ENCODE results near the gene MPND. TPM values are rescaled to one million over a fixed set of nuclear protein-coding genes. Genes with fewer than 3 reads are reported as not detected.
"Not testable (repeated sequence)": the region's sequence is repeated elsewhere in the genome, so short reads cannot be mapped to it uniquely, and the experiment has no call there.

MPND gene
- total RNA-seq, 4 donors from 2014 or later: 6.5 to 9.5 (median 8.9) TPM

DNA sequence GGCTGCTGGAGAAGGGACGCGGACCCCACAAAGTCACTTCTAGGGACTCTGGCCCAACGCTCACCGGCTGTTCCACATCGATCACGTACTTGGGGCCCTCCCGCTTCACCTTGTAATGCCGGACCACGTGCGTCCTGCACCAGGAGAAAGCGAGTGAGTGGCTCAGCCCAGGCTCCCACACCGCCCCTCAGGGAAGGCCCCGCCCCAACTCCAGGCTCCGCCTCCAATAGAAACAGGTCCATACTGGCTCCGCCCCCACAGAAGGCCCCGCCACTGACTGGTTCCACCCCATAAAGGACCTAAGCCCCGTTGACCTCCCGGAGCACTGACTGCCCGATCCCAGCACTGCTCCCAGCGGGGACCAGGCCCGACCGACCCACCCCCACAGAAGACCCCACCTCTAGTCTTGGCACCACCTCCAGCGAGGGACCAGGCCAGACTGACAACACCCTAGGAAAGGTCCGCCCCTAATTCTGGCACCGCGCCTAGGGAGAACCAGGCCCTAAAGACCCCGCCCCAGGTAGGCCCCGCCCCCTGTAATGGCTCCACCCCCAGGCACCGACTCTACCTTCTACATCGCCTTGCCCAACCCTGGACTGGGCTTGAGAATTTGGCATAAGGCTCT, 16.0 kb upstream of the MPND start:
- peak overlapping the region; percentile 1 for H3K4me3 ChIP-seq

DNA sequence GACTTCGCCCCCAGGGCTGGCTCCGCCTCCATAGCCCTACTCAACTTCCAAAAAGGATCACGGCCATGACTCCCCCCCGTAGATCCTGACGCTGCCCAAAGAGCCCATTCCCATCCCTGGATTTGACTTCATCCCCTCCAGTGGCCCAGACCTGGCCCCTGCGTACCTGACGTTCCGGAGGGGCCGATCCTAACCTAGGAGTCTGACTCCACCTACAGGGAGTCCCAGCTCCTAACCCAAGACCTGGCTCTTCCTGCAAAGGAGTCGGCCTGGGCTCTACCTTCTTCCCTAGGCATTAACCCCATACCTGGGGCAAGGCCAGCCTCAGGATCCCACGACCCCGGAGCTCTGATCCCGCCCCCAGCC, 15.5 kb upstream of the MPND start:
- Histone ChIP-seq H3K36me3 (peaks cover 13% of the 10 kb centered on the region), H3K27ac (no peak overlapping the region), H3K4me3 (peak overlapping the region; percentile 1), H3K4me1 (peaks cover 17% of the 10 kb centered on the region), H3K9me3 (no peaks in the 10 kb centered on the region), H3K27me3 (no peaks in the 10 kb centered on the region)
- no peak for TF ChIP-seq EP300 (IDR thresholded peaks at IDR 0.05)
- TF ChIP-seq CTCF (IDR thresholded peaks at IDR 0.05): no peak
- no peak for TF ChIP-seq POLR2AphosphoS5 (IDR thresholded peaks at IDR 0.05)
- TF ChIP-seq POLR2A (IDR thresholded peaks at IDR 0.05): no peak
- DNase-seq (ENCODE audit: low spot score in 2 of 2): peak in 1 of 2 donors; percentile 75
- WGBS: 28% methylated on average over 13 of the region's 13 CpGs

More for the DNA sequence above, 16.0 kb upstream of the MPND start:
- TF ChIP-seq CTCF (IDR thresholded peaks at IDR 0.05) (no peak), POLR2AphosphoS5 (IDR thresholded peaks at IDR 0.05) (no peak), EP300 (IDR thresholded peaks at IDR 0.05) (no peak), POLR2A (IDR thresholded peaks at IDR 0.05) (no peak)
- Histone ChIP-seq H3K9me3 (no peaks in the 10 kb centered on the region), H3K27ac (no peak overlapping the region), H3K27me3 (no peaks in the 10 kb centered on the region), H3K4me1 (peaks cover 17% of the 10 kb centered on the region), H3K36me3 (peaks cover 13% of the 10 kb centered on the region)
- peak; percentile 87 to 91 for DNase-seq (ENCODE audit: low spot score in 2 of 2)
- 25% methylated on average over 8 of the region's 30 CpGs for whole genome bisulfite sequencing

GRCh38 chr19:4328243-4328990, 14.9 kb upstream of the MPND start:
- peak overlapping the region; percentile 25 for H3K4me3 ChIP-seq
- H3K27me3 ChIP-seq: no peaks in the 10 kb centered on the region
- no peak overlapping the region for H3K27ac ChIP-seq
- peaks cover 13% of the 10 kb centered on the region for H3K36me3 ChIP-seq
- DNase-seq (ENCODE audit: low spot score in 2 of 2): peak; percentile 97
- peaks cover 17% of the 10 kb centered on the region for H3K4me1 ChIP-seq
- WGBS: 26% methylated on average over 45 of the region's 49 CpGs
- TF ChIP-seq POLR2A (IDR thresholded peaks at IDR 0.05) (no peak), CTCF (IDR thresholded peaks at IDR 0.05) (no peak), POLR2AphosphoS5 (IDR thresholded peaks at IDR 0.05) (no peak), EP300 (IDR thresholded peaks at IDR 0.05) (no peak)
- H3K9me3 ChIP-seq: no peaks in the 10 kb centered on the region

DNA sequence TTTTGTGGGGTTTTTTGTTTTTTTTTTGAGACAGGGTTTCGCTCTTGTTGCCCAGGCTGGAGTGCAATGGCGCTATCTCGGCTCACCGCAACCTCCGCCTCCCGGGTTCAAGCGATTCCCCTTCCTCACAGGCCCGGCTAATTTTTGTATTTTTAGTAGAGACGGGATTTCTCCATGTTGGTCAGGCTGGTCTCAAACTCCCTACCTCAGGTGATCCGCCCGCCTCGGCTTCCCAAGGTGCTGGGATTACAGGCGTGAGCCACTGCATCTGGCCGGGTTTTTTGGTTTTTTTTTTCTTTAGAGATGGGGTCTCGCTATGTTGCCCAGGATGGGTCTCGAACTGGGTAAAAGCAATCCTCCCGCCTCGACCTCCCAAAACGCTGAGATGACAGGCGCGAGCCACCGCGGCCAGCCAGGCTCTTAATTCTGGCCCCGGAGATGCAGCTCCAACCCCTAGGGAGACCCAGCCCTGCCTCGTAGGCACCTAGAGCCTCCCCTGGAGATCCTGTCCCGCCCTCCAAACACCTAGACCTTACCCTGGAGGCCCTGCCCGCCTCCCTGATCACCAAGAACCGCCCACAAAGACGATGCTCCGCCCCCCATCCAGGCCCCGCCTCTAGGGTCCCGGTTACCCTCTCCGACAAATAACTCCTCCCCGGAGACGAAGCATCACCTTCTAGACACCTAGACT, 14.2 kb upstream of the MPND start:
- DNase-seq (ENCODE audit: low spot score in 2 of 2): not testable (repeated sequence)
- Histone ChIP-seq H3K36me3 (peaks cover 13% of the 10 kb centered on the region), H3K4me3 (peak overlapping the region; percentile 25)

GRCh38 chr19:4329858-4330257, 13.5 kb upstream of the MPND start:
- H3K4me3 ChIP-seq: no peak overlapping the region
- peaks cover 13% of the 10 kb centered on the region for H3K36me3 ChIP-seq
- H3K4me1 ChIP-seq: peaks cover 17% of the 10 kb centered on the region
- H3K27ac ChIP-seq: no peak overlapping the region
- DNase-seq (ENCODE audit: low spot score in 2 of 2): no peak
- no peaks in the 10 kb centered on the region for H3K27me3 ChIP-seq
- 100% methylated on average over 11 of the region's 19 CpGs for WGBS
- no peaks in the 10 kb centered on the region for H3K9me3 ChIP-seq
- no peak for TF ChIP-seq EP300 (IDR thresholded peaks at IDR 0.05)
- no peak for TF ChIP-seq POLR2A (IDR thresholded peaks at IDR 0.05)
- TF ChIP-seq CTCF (IDR thresholded peaks at IDR 0.05): no peak
- no peak for TF ChIP-seq POLR2AphosphoS5 (IDR thresholded peaks at IDR 0.05)

More for the DNA sequence above, 14.2 kb upstream of the MPND start:
- H3K4me1 ChIP-seq: peaks cover 17% of the 10 kb centered on the region
- H3K27me3 ChIP-seq, H3K27ac ChIP-seq, H3K9me3 ChIP-seq: not testable (repeated sequence)
- 57% methylated on average over 29 of the region's 35 CpGs for WGBS
